H1 (cell line): ENCODE data around the gene MGAT4B. TPM values are rescaled to one million over a fixed set of nuclear protein-coding genes. Genes with fewer than 3 reads are reported as not detected.

Experiments used
- CTCF ChIA-PET: fragments of 300-600 bp; sonication (Branson Sonifier 250); formaldehyde crosslinking; loops from one replicate; lab custom pipeline; 2021; ENCODE audit not compliant: partially characterized antibody; lab: Charles Lee
- POLR2A ChIA-PET: fragments of 300-600 bp; sonication (Branson Sonifier 250); formaldehyde crosslinking; loops from one replicate; lab custom pipeline; 2021; ENCODE audit warnings: inconsistent platforms; ENCODE audit not compliant: partially characterized antibody; lab: Charles Lee
- DNase-seq, 2 experiments: peaks; one replicate each; pipeline versions ENCODE4 v3.0.0 to v3.0.0-alpha.2; 2010 to 2022; ENCODE audit warnings: low spot score in 2 of 2, low read depth in 1 of 2, mixed read lengths in 1 of 2
- FAIRE-seq: peaks from 2 replicates; lab custom pipeline; 2011; peaks lifted over from hg19 to GRCh38; lab: Jason Lieb, UNC
- H2AFZ ChIP-seq: 2 replicates; pipeline ENCODE4 v1.8.1; 2012; ENCODE audit warnings: low read length, inconsistent platforms
- H2AK5ac ChIP-seq: 2 replicates; pipeline ENCODE4 v1.6.1; 2013; ENCODE audit warnings: low read depth, low read length
- H2BK120ac ChIP-seq: replicated peaks from 2 replicates; pipeline ENCODE3; 2013; ENCODE audit warnings: low read depth, low read length, inconsistent platforms
- H2BK12ac ChIP-seq: 2 replicates; pipeline ENCODE4 v1.6.1; 2013; ENCODE audit warnings: low read depth, low read length
- H2BK15ac ChIP-seq: 2 replicates; pipeline ENCODE4 v1.6.1; 2013; ENCODE audit warnings: low read length
- H2BK20ac ChIP-seq: 2 replicates; pipeline ENCODE4 v1.6.1; 2013; ENCODE audit warnings: low read length
- H2BK5ac ChIP-seq: 2 replicates; pipeline ENCODE4 v1.6.1; 2013; ENCODE audit warnings: low read depth, low read length
- H3K14ac ChIP-seq: 2 replicates; pipeline ENCODE4 v1.6.1; 2013; ENCODE audit warnings: inconsistent platforms; ENCODE audit not compliant: insufficient read length
- H3K18ac ChIP-seq: 2 replicates; pipeline ENCODE4 v1.6.1; 2013; ENCODE audit warnings: low read length; ENCODE audit errors: extremely low read depth
- H3K23ac ChIP-seq: 2 replicates; pipeline ENCODE4 v1.6.1; 2013; ENCODE audit warnings: inconsistent platforms; ENCODE audit not compliant: insufficient read length
- H3K23me2 ChIP-seq: 2 replicates; pipeline ENCODE4 v1.6.1; 2013; ENCODE audit warnings: low read depth, low read length
- H3K27ac ChIP-seq: 2 replicates; pipeline ENCODE4 v1.6.1; 2011; ENCODE audit warnings: low read depth, low read length, inconsistent platforms
- H3K27me3 ChIP-seq, 4 experiments: replicated peaks in 1 of 4; 1 replicate in 1 of 4; 2 replicates in 3 of 4; pipeline versions ENCODE4 v1.6.1 to v1.8.1; 2011 to 2013; ENCODE audit warnings: low read length in 3 of 4, mild to moderate bottlenecking in 3 of 4, inconsistent platforms in 2 of 4, mixed read lengths in 2 of 4, moderate library complexity in 1 of 4; ENCODE audit not compliant: control insufficient read depth in 3 of 4, insufficient read depth in 3 of 4; ENCODE audit errors: extremely low read depth in 1 of 4
- H3K36me3 ChIP-seq, 4 experiments: 2 replicates each; pipeline versions ENCODE4 v1.6.1 to v1.8.1; 2011 to 2013; ENCODE audit warnings: mild to moderate bottlenecking in 4 of 4, low read length in 3 of 4, moderate library complexity in 2 of 4, control low read depth in 1 of 4, inconsistent platforms in 1 of 4; ENCODE audit not compliant: insufficient read depth in 4 of 4, control insufficient read depth in 2 of 4
- H3K4ac ChIP-seq: replicated peaks from 2 replicates; pipeline ENCODE3; 2013; ENCODE audit warnings: low read length, low read depth, mixed read lengths, inconsistent platforms; ENCODE audit not compliant: insufficient read length
- H3K4me1 ChIP-seq, 4 experiments: replicated peaks in 1 of 4; 1 replicate in 1 of 4; 2 replicates in 3 of 4; pipeline versions ENCODE4 v1.6.1 to v1.8.1; 2011 to 2013; ENCODE audit warnings: low read length in 3 of 4, inconsistent platforms in 2 of 4, mixed read lengths in 1 of 4; ENCODE audit not compliant: insufficient read depth in 4 of 4, control insufficient read depth in 3 of 4
- H3K4me2 ChIP-seq, 2 experiments: 2 replicates each; pipeline versions ENCODE4 v1.6.1 to v1.8.1; 2011 to 2013; ENCODE audit warnings: low read depth in 2 of 2, low read length in 2 of 2, control low read depth in 1 of 2, inconsistent platforms in 1 of 2, mild to moderate bottlenecking in 1 of 2; ENCODE audit not compliant: insufficient read depth in 1 of 2
- H3K4me3 ChIP-seq, 4 experiments: fragments of 200-600, 300-600 bp in 1 of 4; sonication (generic), shearing (Covaris generic), sonication (Bioruptor Twin) in 1 of 4; 2 replicates each; pipeline versions ENCODE4 v1.5.1 to v1.8.1; 2011 to 2016; ENCODE audit warnings: low read length in 4 of 4, low read depth in 3 of 4, control low read depth in 2 of 4, inconsistent platforms in 2 of 4, mild to moderate bottlenecking in 2 of 4, mixed read lengths in 1 of 4, moderate library complexity in 1 of 4; ENCODE audit not compliant: insufficient read depth in 2 of 4; ENCODE audit errors: extremely low read depth in 1 of 4
- H3K56ac ChIP-seq: replicated peaks from 2 replicates; pipeline ENCODE3; 2013; ENCODE audit warnings: low read depth, mild to moderate bottlenecking, mixed read lengths, low read length, inconsistent platforms; ENCODE audit not compliant: insufficient read length
- H3K79me1 ChIP-seq: 2 replicates; pipeline ENCODE4 v1.6.1; 2013; ENCODE audit warnings: low read depth, low read length, control low read depth
- H3K79me2 ChIP-seq, 2 experiments: 2 replicates each; pipeline versions ENCODE4 v1.6.1 to v1.8.1; 2012 to 2013; ENCODE audit warnings: low read length in 2 of 2, mild to moderate bottlenecking in 2 of 2, inconsistent platforms in 1 of 2; ENCODE audit not compliant: insufficient read depth in 2 of 2, control insufficient read depth in 1 of 2
- H3K9ac ChIP-seq, 4 experiments: replicated peaks in 1 of 4; 1 replicate in 1 of 4; 2 replicates in 3 of 4; pipeline versions ENCODE4 v1.6.1 to v1.8.1; 2011 to 2013; ENCODE audit warnings: low read depth in 3 of 4, low read length in 3 of 4, control low read depth in 2 of 4, mild to moderate bottlenecking in 2 of 4, moderate library complexity in 2 of 4, inconsistent platforms in 1 of 4; ENCODE audit errors: extremely low read depth in 1 of 4
- H3K9me3 ChIP-seq, 2 experiments: 2 replicates each; pipeline versions ENCODE4 v1.6.1 to v1.8.1; 2012 to 2013; ENCODE audit warnings: mild to moderate bottlenecking in 2 of 2, moderate library complexity in 2 of 2, control low read depth in 1 of 2, inconsistent platforms in 1 of 2, low read depth in 1 of 2, low read length in 1 of 2, mixed read lengths in 1 of 2; ENCODE audit not compliant: insufficient read depth in 2 of 2
- H4K20me1 ChIP-seq, 2 experiments: replicated peaks in 1 of 2; 2 replicates each; pipeline versions ENCODE3 to v1.8.1; 2011 to 2013; ENCODE audit warnings: inconsistent platforms in 2 of 2, low read length in 2 of 2, mild to moderate bottlenecking in 1 of 2; ENCODE audit not compliant: insufficient read depth in 2 of 2, control insufficient read depth in 1 of 2
- H4K5ac ChIP-seq: 2 replicates; pipeline ENCODE4 v1.6.1; 2013; ENCODE audit warnings: low read length, low read depth, mixed read lengths, inconsistent platforms; ENCODE audit not compliant: insufficient read length
- H4K8ac ChIP-seq: 2 replicates; pipeline ENCODE4 v1.8.0; 2013; ENCODE audit warnings: mild to moderate bottlenecking, moderate library complexity, low read length, inconsistent platforms; ENCODE audit not compliant: insufficient read depth; ENCODE audit errors: extremely low read depth
- H4K91ac ChIP-seq: replicated peaks from 2 replicates; pipeline ENCODE3; 2013; ENCODE audit warnings: low read length, mixed read lengths, inconsistent platforms; ENCODE audit not compliant: insufficient read length
- ASH2L ChIP-seq: fragments of 200-600, 300-600 bp; sonication (generic); IDR thresholded peaks from one replicate; pipeline ENCODE4 v1.7.1; 2017; ENCODE audit warnings: low read length
- ATF2 ChIP-seq: IDR thresholded peaks from 2 replicates; pipeline ENCODE4 v1.6.1; 2012; ENCODE audit warnings: low read length, inconsistent platforms
- CBX8 ChIP-seq: fragments of 300-800, 300-1000 bp; sonication (generic); IDR thresholded peaks from 2 replicates; pipeline ENCODE4 v1.7.1; 2016; ENCODE audit warnings: low read depth, low read length, borderline replicate concordance
- CHD2 ChIP-seq: IDR thresholded peaks from 2 replicates; pipeline ENCODE4 v1.6.1; 2012; ENCODE audit warnings: low read length, improper control_type of control experiment
- HDAC6 ChIP-seq: IDR thresholded peaks from one replicate; pipeline ENCODE4 v1.7.1; 2012; ENCODE audit warnings: low read depth, mild to moderate bottlenecking, inconsistent platforms, low read length, moderate library complexity
- POLR2A ChIP-seq, 2 experiments: IDR thresholded peaks; 1 replicate in 1 of 2; 2 replicates in 1 of 2; pipeline ENCODE4 v1.6.1; 2011; ENCODE audit warnings: low read depth in 2 of 2, low read length in 2 of 2, mild to moderate bottlenecking in 2 of 2; ENCODE audit errors: control extremely low read depth in 1 of 2
- SIN3A ChIP-seq, 2 experiments: IDR thresholded peaks in 1 of 2; conservative IDR thresholded peaks in 1 of 2; 2 replicates each; pipeline ENCODE4 v1.6.1; 2011 to 2012; ENCODE audit warnings: low read length in 2 of 2, improper control_type of control experiment in 1 of 2, low read depth in 1 of 2, mild to moderate bottlenecking in 1 of 2
- whole genome bisulfite sequencing, 2 experiments: shearing (Covaris generic) in 1 of 2; methylation state at CpG; one replicate each; pipeline versions ENCODE4 v1.1.6 to v1.1.7; 2013 to 2015; ENCODE audit warnings: low lambda C conversion rate in 2 of 2, mixed read lengths in 2 of 2, inconsistent platforms in 1 of 2, low coverage in 1 of 2, missing lambda C conversion rate in 1 of 2; ENCODE audit not compliant: insufficient replicate concordance in 2 of 2, insufficient coverage in 1 of 2, insufficient read length in 1 of 2; ENCODE audit errors: extremely low coverage in 1 of 2, missing lambda C conversion rate in 1 of 2; 5-methylcytosine and 5-hydroxymethylcytosine counted together
- polyA plus RNA-seq, 7 experiments: library from polyadenylated mRNA; depleted of rRNA in 3 of 7; stranded (reverse) in 5 of 7; unstranded in 2 of 7; fragments of >200 nt in 5 of 7; fragments of 200-250 nt in 2 of 7; gene quantifications; 1 replicate in 5 of 7; 2 replicates in 1 of 7; 4 replicates in 1 of 7; pipeline versions ENCODE4 v1.2.1 to v1.2.3, GENCODE V29; 2011 to 2013; ENCODE audit warnings: missing spikeins in 2 of 7, mixed read lengths in 2 of 7
- total RNA-seq: library from RNA; stranded (reverse); fragmentation: NEBNext Ultra II Directional; extraction: Animal tissue kit (Norgen Biotek cat#: 25700); gene quantifications from 2 replicates; pipeline ENCODE4 v1.2.1, GENCODE V29; 2021

Gene MGAT4B
- total and polyA plus RNA-seq, 2 of the 8 experiments (the other 6 are each of a cell fraction or from before 2014, with no cell fraction given), result 116 to 128 TPM

- no peaks in the 10 kb centered on the region for H3K27me3 ChIP-seq
- no peak overlapping the region for H3K4me2 ChIP-seq
- no peak overlapping the region for H3K9ac ChIP-seq
- peaks cover 0 to 3% (median 1%) of the 10 kb centered on the region in 4 experiments; a peak in 4 of 7 replicates for H3K4me1 ChIP-seq
- POLR2A ChIA-PET, result interaction anchor here (1.1 to 5.7 kb wide), 6 partner anchors 7 to 37 kb away, joined by 3 to 47 read pairs (median 5); partner anchors contain the start of gene SQSTM1
- no peak overlapping the region; a peak in 1 of 8 replicates for H3K4me3 ChIP-seq
- no peaks in the 10 kb centered on the region; a peak in 1 of 4 replicates for H3K9me3 ChIP-seq
- H4K91ac ChIP-seq, result no peak overlapping the region
- no peak overlapping the region for H2BK20ac ChIP-seq
- no peak overlapping the region for H2BK15ac ChIP-seq
- no peak overlapping the region for H3K4ac ChIP-seq
- H4K5ac ChIP-seq, result no peak overlapping the region
- H3K56ac ChIP-seq, result no peak overlapping the region
- no peak overlapping the region; the same call in 1 of the 2 replicates for H4K8ac ChIP-seq
- no peak overlapping the region for H2BK5ac ChIP-seq
- FAIRE-seq, result no peak
- no peak overlapping the region for H2AK5ac ChIP-seq
- H3K36me3 ChIP-seq, result peaks cover 23 to 67% (median 47%) of the 10 kb centered on the region in 4 experiments
- H3K79me1 ChIP-seq, result no peaks in the 10 kb centered on the region; the same call in 1 of the 2 replicates
- H3K79me2 ChIP-seq, result no peaks in the 10 kb centered on the region
- TF ChIP-seq HDAC6 (no peak), SIN3A (conservative IDR thresholded peaks at IDR 0.05 in 1 of 2, IDR thresholded peaks at IDR 0.05 in 1 of 2; ENCODE audit: low read depth in 1 of 2, low read length in 2 of 2) (no peak), ATF2 (no peak), POLR2A (IDR thresholded peaks at IDR 0.05; ENCODE audit: control extremely low read depth in 1 of 2, low read depth in 2 of 2, low read length in 2 of 2) (no peak), CHD2 (no peak), CBX8 (no peak), ASH2L (no peak)
- no peak overlapping the region for H2AFZ ChIP-seq
- no peak overlapping the region for H3K27ac ChIP-seq
- no peak overlapping the region for H2BK12ac ChIP-seq
- H3K14ac ChIP-seq, result no peak overlapping the region
- no peak overlapping the region for H3K23ac ChIP-seq
- no peaks in the 10 kb centered on the region for H3K23me2 ChIP-seq
- CTCF ChIA-PET, result interaction anchor here (1.0 to 1.9 kb wide), 4 partner anchors 14 to 39 kb away, joined by 3 to 8 read pairs (median 4); no protein-coding TSS in a partner anchor
- H3K18ac ChIP-seq, result no peak overlapping the region
- no peak for DNase-seq
- H4K20me1 ChIP-seq, result peaks cover 0 to 5% of the 10 kb centered on the region in 2 experiments
- no peak overlapping the region for H2BK120ac ChIP-seq
- 92% methylated on average over 7 of the region's 7 CpGs; no CpG with 5 or more reads in 1 of the 2 experiments for WGBS, 2 experiments
Observed at GRCh38 chr5:179830818-179831468, 24.3 kb upstream of the MGAT4B start.
